DOHH2 (cell line): ENCODE data around the gene PRPS2.

Experiments used
- EZH2phosphoT487 ChIP-seq: fragments of 200-600 bp; sonication (generic); IDR thresholded peaks from 2 replicates; pipeline ENCODE4 v1.6.1; 2017; ENCODE audit warnings: borderline replicate concordance, mild to moderate bottlenecking, antibody characterized with exemption, low read length, moderate library complexity, mixed read lengths
- TF ChIP-seq, protein P1 (sequence below): fragments of 200-600 bp; sonication (generic); IDR thresholded peaks from one replicate; pipeline ENCODE4 v1.5.1; 2014; ENCODE audit warnings: antibody characterized with exemption, mild to moderate bottlenecking, low read depth, low read length; ENCODE audit not compliant: poor library complexity, severe bottlenecking

GRCh38 chrX:12805333-12805732 is 14.1 kb downstream of the PRPS2 start:
- TF ChIP-seq, protein P1, sequence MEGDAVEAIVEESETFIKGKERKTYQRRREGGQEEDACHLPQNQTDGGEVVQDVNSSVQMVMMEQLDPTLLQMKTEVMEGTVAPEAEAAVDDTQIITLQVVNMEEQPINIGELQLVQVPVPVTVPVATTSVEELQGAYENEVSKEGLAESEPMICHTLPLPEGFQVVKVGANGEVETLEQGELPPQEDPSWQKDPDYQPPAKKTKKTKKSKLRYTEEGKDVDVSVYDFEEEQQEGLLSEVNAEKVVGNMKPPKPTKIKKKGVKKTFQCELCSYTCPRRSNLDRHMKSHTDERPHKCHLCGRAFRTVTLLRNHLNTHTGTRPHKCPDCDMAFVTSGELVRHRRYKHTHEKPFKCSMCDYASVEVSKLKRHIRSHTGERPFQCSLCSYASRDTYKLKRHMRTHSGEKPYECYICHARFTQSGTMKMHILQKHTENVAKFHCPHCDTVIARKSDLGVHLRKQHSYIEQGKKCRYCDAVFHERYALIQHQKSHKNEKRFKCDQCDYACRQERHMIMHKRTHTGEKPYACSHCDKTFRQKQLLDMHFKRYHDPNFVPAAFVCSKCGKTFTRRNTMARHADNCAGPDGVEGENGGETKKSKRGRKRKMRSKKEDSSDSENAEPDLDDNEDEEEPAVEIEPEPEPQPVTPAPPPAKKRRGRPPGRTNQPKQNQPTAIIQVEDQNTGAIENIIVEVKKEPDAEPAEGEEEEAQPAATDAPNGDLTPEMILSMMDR = no peak
- no peak for TF ChIP-seq EZH2phosphoT487
